HG02885 (cell line): ENCODE data around the gene RRBP1.

Source experiments
- ATAC-seq: cut with Tn5 transposase; IDR thresholded peaks from one replicate; pipeline ENCODE4 v1.9.1; 2021; ENCODE audit warnings: mild to moderate bottlenecking; ENCODE audit not compliant: unreplicated experiment, poor library complexity

The RRBP1 gene

DNA sequence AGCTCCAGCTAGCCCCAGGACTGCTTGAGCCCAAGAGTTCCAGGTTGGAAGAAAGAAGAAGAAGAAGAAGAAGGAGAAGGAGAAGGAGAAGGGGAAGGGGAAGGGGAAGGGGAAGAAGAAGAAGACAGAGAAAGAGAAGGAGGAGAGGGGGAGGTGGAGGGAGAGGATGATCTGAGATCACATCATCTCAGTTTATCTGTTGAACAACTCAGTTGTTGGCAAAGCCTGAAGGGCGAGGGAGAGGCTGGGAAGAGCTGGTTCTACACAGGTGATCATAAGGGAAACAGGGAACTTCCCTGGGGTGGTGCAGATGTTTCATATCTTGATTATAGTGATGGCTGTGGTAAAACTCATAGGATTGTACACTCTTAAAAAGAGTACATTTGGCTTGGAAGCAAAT, 3.1 kb upstream of the RRBP1 start:
- ATAC-seq: no peak

- no peak for ATAC-seq
Measured at GRCh38 chr20:17684077-17684888, 2.2 kb upstream of the RRBP1 start.

DNA sequence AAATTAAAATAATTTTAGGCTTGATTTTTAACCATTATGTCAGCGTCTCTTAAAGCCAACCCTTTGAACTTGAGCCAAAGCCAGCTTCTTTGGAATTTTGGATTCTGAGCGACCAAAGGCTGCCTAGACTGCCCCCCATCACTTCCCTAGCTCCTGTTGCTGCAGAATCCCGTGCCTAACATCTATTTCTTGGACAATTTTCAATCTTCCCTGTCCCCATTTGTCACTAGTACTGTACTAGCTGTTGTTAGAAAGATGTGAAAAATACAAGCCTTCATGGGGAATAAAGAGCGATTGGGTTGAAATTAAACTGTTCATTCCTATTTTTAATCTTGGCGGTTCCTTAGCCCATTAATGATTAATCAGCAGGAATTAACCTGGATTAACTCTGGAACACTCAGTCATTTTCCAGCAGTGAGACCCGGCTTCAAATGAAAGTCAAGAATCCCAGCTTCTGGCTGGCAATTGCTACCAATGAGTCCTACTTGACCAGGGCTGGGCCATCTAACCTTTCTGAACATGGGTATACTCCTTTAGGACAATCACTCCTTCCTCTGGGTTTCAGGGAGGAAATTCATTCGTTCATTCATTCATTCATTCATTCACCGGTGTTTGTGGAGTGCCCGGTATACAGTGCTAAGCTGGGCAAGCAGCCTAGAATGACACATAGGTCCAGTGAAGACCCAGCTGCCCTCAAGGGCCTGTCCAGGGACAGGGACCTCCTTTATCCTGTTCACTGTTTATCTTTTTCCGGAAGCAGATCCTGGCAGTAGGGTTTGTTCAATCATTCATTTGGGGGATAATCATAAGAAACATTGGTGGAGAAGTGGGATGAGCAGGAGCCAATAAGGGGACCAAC, 1.4 kb upstream of the RRBP1 start:
- no peak for ATAC-seq

- no peak for ATAC-seq
Measured at GRCh38 chr20:17682889-17683198, 802 bp upstream of the RRBP1 start.

GRCh38 chr20:17681726-17682102, 328 bp downstream of the RRBP1 start:
- peak; percentile 2 for ATAC-seq

GRCh38 chr20:17680836-17681725, 961 bp downstream of the RRBP1 start:
- ATAC-seq: peak; percentile 50

DNA sequence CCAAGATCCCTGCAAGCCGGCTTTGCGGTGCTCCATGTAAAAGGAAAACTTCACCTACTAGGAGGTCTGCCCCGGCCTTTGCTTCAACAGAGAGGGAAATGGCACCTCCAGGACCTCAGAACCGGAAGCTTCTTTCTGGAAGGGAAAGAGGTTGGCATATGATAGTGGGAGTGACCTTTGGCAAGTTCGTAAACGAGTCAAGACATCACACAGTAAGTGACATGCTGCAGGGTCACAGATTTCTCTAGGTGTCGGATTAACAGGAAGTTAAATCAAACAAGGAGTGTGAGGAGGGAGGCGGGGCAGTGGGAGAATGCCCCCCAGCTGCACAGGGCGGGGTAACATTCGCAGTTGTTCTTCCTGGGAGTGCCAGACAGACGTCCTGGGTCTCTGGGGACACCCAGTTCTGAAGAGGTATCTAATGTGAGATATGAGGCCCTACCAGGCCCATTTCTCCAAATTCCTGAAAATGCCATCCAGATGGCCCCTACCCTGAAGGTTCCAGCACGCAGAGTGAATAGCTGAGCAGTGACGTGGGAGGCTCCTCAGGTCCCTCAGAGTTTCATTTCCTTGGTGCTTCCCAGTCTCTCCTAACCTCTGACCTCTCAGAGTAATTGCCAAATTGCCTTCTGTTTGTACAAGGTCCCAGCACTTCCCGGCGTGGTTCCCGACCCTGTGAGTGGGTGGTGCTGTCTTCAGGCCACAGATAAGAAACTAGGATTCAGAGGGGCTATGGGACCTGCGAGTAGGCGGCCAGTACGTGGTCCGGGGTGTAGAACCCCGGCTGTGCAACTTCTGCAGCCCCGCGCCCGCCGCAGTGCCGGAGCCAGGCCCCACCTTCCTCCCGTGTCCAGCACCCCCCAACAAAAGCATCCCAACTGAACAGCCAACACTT, 1.9 kb downstream of the RRBP1 start:
- no peak for ATAC-seq

DNA sequence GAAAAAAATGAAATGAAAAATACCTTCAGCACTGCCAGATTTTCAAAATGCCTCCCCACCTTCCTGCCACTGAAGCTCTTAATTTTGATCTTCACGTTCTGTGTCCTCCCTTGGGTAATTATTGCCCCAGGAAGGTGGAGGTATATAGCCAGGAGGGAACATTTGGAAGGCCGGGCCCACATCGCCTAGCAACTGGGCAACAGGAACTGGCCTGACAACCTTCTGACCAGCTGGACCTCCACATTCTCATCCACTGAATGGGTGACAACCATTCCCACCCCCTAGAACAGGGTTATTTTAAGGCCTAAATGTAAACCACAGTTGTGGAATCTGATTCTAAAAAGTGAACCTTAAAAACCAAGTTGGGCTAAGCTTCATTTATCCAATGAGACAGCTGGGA, 3.2 kb downstream of the RRBP1 start:
- ATAC-seq: no peak

DNA sequence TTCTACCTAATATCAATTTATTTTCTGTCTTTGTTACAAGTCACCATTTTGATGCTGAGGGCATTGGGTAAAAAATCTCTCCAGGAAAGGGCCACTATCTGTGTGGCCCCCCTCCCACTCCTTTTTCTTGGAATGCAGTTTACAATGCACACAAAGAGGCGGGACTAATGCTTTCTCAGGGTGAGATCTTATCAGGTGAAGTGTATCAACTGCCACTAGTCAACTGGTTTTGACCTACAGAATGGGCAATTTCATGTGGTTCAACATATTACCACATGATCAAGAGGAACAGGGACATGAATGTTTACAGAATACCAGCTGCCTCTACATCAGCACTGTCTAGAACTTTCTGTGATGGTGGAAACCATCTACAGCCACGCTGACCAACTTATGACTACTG, 3.7 kb downstream of the RRBP1 start:
- no peak for ATAC-seq

- ATAC-seq: no peak
Measured at GRCh38 chr20:17676942-17677341, 5.1 kb downstream of the RRBP1 start.

- ATAC-seq: no peak
Measured at GRCh38 chr20:17676378-17676759, 5.7 kb downstream of the RRBP1 start.

- no peak for ATAC-seq
Measured at GRCh38 chr20:17675519-17676377, 6.3 kb downstream of the RRBP1 start.

DNA sequence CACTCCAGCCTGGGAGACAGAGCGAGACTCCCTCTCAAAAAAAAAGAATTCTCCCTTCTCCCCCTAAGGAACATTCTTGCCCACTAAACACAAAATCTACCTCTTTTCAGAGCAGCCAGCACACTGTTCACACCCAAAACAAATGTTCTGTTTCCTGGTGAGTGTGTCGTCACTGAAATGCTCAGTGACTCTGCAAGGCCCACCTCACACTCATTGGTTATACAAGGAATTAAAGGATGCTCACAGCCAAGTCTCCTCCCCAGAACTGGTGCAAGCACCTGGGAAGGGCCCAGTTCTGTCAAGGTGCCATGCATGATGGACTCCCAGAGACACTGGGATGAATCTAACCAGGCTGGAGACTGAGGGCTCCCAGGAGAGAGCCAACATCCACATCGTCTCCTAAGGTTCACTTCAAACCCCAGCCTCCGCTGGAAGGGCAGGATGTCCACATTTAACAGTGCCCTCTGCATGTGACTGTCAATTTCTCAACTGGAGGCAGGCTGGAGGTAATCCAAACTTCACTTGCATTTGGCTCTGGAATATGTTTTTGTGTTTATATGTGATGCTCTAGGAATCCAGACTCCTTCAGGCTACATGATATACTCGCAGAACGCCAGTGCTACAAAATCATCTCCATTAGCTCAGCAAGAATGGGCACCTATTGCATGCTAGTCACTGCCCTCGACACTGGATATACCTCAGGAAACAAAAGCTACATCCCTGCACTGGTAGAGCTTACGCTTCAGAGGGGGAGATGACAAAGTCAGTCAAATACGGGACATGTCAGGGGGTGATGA, 7.1 kb downstream of the RRBP1 start:
- no peak for ATAC-seq

DNA sequence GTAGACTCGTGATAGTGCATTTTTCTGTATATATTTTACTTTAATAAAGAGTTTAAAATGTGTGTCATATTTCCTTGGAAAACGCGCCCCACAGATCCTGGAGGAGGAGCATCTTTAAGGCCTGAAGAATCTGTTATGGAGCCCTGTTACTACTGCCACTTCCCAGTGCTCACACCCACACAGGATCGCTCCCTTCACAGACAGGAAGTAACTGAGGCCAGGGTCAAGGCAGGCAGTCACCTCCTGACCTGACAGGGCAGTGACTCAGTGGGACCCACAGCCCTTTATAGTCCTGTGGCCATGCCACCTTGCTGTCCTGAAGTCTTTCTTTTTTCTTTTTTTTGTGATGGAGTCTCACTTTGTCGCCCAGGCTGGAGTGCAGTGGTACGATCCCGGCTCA, 9.0 kb downstream of the RRBP1 start:
- ATAC-seq: no peak

- ATAC-seq: no peak
Measured at GRCh38 chr20:17671565-17671964, 10.5 kb downstream of the RRBP1 start.

GRCh38 chr20:17671011-17671410, 11.0 kb downstream of the RRBP1 start:
- ATAC-seq: no peak

- no peak for ATAC-seq
Measured at GRCh38 chr20:17669306-17669931, 12.6 kb downstream of the RRBP1 start.

DNA sequence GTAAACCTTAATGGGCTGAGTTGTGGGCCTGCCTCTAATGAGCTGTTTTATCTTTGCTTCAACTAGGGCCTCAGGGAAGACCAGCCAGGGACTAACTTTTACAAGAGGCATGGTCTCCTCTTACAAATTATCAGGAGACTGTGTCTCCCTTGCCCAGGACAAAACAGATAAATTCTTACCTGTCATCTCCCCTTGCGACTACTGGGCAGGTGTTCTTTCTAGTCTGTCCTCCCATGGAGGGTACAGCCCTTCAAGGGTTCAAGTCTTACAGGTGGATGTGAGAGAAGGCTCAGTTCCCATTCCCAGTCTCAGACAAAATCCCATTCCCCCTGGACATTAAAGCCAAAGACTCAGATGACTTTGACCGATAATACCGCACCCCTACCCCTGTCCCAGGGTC, 13.6 kb downstream of the RRBP1 start:
- ATAC-seq: no peak
